Spleen (tissue), 7 donors: ENCODE data around the gene RAB30.

Source experiments
- CTCF ChIP-seq, 11 experiments: fragments of 200-600 bp in 7 of 11; fragments of 450-650 bp in 4 of 11; sonication (generic) in 4 of 11; IDR thresholded peaks in 8 of 11; conservative IDR thresholded peaks in 3 of 11; 1 replicate in 7 of 11; 2 replicates in 4 of 11; pipeline versions ENCODE4 v1.4.0 to v1.8.0; 2016 to 2021; ENCODE audit warnings: antibody characterized with exemption in 11 of 11, inconsistent platforms in 4 of 11, mild to moderate bottlenecking in 1 of 11
- POLR2A ChIP-seq, 3 donors: fragments of 450-650 bp; IDR thresholded peaks; one replicate each; pipeline ENCODE4 v1.5.1; 2017; ENCODE audit warnings: antibody characterized with exemption in 3 of 3, mild to moderate bottlenecking in 1 of 3
- POLR2AphosphoS5 ChIP-seq, 3 donors: sonication (generic); formaldehyde crosslinking; IDR thresholded peaks; one replicate each; pipeline ENCODE4 v1.5.1; 2017; ENCODE audit warnings: antibody characterized with exemption in 3 of 3
- donor health status: DM: no; HTN: no; CAD: no; lungs with moderate emphysema.
- donor health status: DM: no; HTN: no; CAD: no.
- donor health status: DM: no; HTN: no; CAD: no.

- no peak for TF ChIP-seq CTCF (IDR thresholded peaks at IDR 0.05 in 8 of 11, conservative IDR thresholded peaks at IDR 0.05 in 3 of 11)
- TF ChIP-seq POLR2A (IDR thresholded peaks at IDR 0.05), result no peak
- no peak for TF ChIP-seq POLR2AphosphoS5 (IDR thresholded peaks at IDR 0.05)
Measured at GRCh38 chr11:83008581-83008923, 63.1 kb downstream of the RAB30 start.
